GM23338 (cell line): Measurements from ENCODE around the gene FAM209B. TPM values are rescaled to one million over a fixed set of nuclear protein-coding genes. Genes with fewer than 3 reads are reported as not detected.

Source experiments
- ATAC-seq: fragments of 200-7000 bp; cut with Tn5 transposase; 3 replicates; pipeline ENCODE4 v1.9.1; 2020
- DNase-seq: peaks from one replicate; pipeline ENCODE4 v3.0.0-alpha.2; 2015; ENCODE audit warnings: low spot score
- H2AFZ ChIP-seq: fragments of 200-600 bp; sonication (generic); 2 replicates; pipeline ENCODE4 v1.8.0; 2016; ENCODE audit warnings: antibody characterized with exemption, mild to moderate bottlenecking, moderate library complexity
- H3F3A ChIP-seq: fragments of 200-600 bp; sonication (generic); replicated peaks from 2 replicates; pipeline ENCODE4 v1.8.0; 2017; ENCODE audit warnings: antibody characterized with exemption, mixed run types, low read depth
- H3K27ac ChIP-seq: fragments of 200-600 bp; sonication (generic); 2 replicates; pipeline ENCODE4 v1.6.1; 2016; ENCODE audit warnings: low read depth
- H3K27me3 ChIP-seq: fragments of 200-600 bp; sonication (generic); 2 replicates; pipeline ENCODE4 v1.8.0; 2016; ENCODE audit warnings: mild to moderate bottlenecking, mixed run types, moderate library complexity; ENCODE audit not compliant: insufficient read depth
- H3K36me3 ChIP-seq: fragments of 200-600 bp; sonication (generic); 2 replicates; pipeline ENCODE4 v1.8.0; 2016; ENCODE audit warnings: mild to moderate bottlenecking; ENCODE audit not compliant: insufficient read depth
- H3K4me1 ChIP-seq: fragments of 200-600 bp; sonication (generic); 2 replicates; pipeline ENCODE4 v1.8.0; 2016; ENCODE audit warnings: mild to moderate bottlenecking, moderate library complexity; ENCODE audit not compliant: insufficient read depth
- H3K4me2 ChIP-seq: fragments of 200-600 bp; sonication (generic); 2 replicates; pipeline ENCODE4 v1.7.1; 2017; ENCODE audit warnings: mixed run types
- H3K4me3 ChIP-seq: fragments of 200-600 bp; sonication (generic); 2 replicates; pipeline ENCODE4 v1.6.1; 2016; ENCODE audit warnings: mixed run types
- H3K79me2 ChIP-seq: fragments of 200-600 bp; sonication (generic); replicated peaks from 2 replicates; pipeline ENCODE4 v1.8.0; 2017; ENCODE audit warnings: mild to moderate bottlenecking; ENCODE audit not compliant: insufficient read depth
- H3K9me2 ChIP-seq: fragments of 200-600 bp; sonication (generic); 2 replicates; pipeline ENCODE4 v1.8.0; 2017; ENCODE audit not compliant: insufficient read depth
- H4K20me1 ChIP-seq: fragments of 200-600 bp; sonication (generic); replicated peaks from 2 replicates; pipeline ENCODE4 v1.8.0; 2017; ENCODE audit warnings: mild to moderate bottlenecking; ENCODE audit not compliant: insufficient read depth
- H3K27ac Mint-ChIP-seq: 2 replicates; pipeline ENCODE4 v1.8.0; 2020; ENCODE audit warnings: inconsistent platforms, mild to moderate bottlenecking, moderate library complexity, mixed read lengths
- H3K27me3 Mint-ChIP-seq: 3 replicates; pipeline ENCODE4 v1.8.0; 2022; ENCODE audit warnings: low read depth, mild to moderate bottlenecking, moderate library complexity, mixed read lengths, inconsistent platforms; ENCODE audit not compliant: insufficient read depth, poor library complexity
- H3K36me3 Mint-ChIP-seq: 3 replicates; pipeline ENCODE4 v1.8.0; 2021; ENCODE audit warnings: low read depth, mild to moderate bottlenecking, inconsistent platforms, moderate library complexity, mixed read lengths
- H3K4me1 Mint-ChIP-seq: 3 replicates; pipeline ENCODE4 v1.8.0; 2020; ENCODE audit warnings: mild to moderate bottlenecking, inconsistent platforms, mixed read lengths
- H3K4me3 Mint-ChIP-seq: 3 replicates; pipeline ENCODE4 v1.8.0; 2021; ENCODE audit warnings: moderate library complexity, mild to moderate bottlenecking, inconsistent platforms, mixed read lengths
- H3K9me3 Mint-ChIP-seq: 3 replicates; pipeline ENCODE4 v1.8.0; 2020; ENCODE audit warnings: moderate library complexity, mild to moderate bottlenecking, inconsistent platforms, mixed read lengths
- CREB1 ChIP-seq: fragments of 250-450 bp; sonication (Bioruptor Pico); IDR thresholded peaks from 2 replicates; pipeline ENCODE4 v1.5.0; 2020; ENCODE audit warnings: low read depth, mild to moderate bottlenecking, moderate library complexity
- EZH2 ChIP-seq: fragments of 200-600 bp; sonication (generic); IDR thresholded peaks from one replicate; pipeline ENCODE4 v1.8.0; 2017; ENCODE audit warnings: antibody characterized with exemption, mild to moderate bottlenecking, low read depth; ENCODE audit not compliant: unreplicated experiment
- ZNF114 ChIP-seq: fragments of 250-450 bp; sonication (Bioruptor Pico); IDR thresholded peaks from 2 replicates; pipeline ENCODE4 v1.5.0; 2020; ENCODE audit warnings: mild to moderate bottlenecking, moderate library complexity
- polyA plus RNA-seq: library from polyadenylated mRNA; unstranded; fragments of >200 nt; fragmentation: Nextera tagmentation; extraction: Ambion mirVana; gene quantifications from 2 replicates; pipeline ENCODE4 v1.2.1, GENCODE V29; 2016
- total RNA-seq: library from RNA; depleted of rRNA; stranded (reverse); fragments of >200 nt; shearing (Covaris generic); gene quantifications from 2 replicates; pipeline ENCODE4 v1.2.3, GENCODE V29; 2014
- TF ChIP-seq, protein P1 (sequence below): IDR thresholded peaks from one replicate; pipeline ENCODE4 v1.6.1; 2018; ENCODE audit warnings: antibody characterized with exemption; ENCODE audit not compliant: unreplicated experiment
- TF ChIP-seq, protein P2 (sequence below), 2 experiments: fragments of 200-600 bp in 1 of 2; sonication (generic) in 1 of 2; conservative IDR thresholded peaks; 2 replicates each; pipeline versions ENCODE4 v1.5.1 to v1.6.1; 2016 to 2017; ENCODE audit warnings: antibody characterized with exemption in 2 of 2, low read depth in 2 of 2, mild to moderate bottlenecking in 2 of 2, moderate library complexity in 1 of 2
- TF ChIP-seq, protein P3 (sequence below): fragments of 250-450 bp; sonication (Bioruptor Pico); IDR thresholded peaks from 2 replicates; pipeline ENCODE4 v1.5.0; 2020; ENCODE audit warnings: mild to moderate bottlenecking, moderate library complexity

Gene FAM209B
- total and polyA plus RNA-seq, 2 experiments from 2014 or later, result 1.1 TPM; not detected in 1

DNA sequence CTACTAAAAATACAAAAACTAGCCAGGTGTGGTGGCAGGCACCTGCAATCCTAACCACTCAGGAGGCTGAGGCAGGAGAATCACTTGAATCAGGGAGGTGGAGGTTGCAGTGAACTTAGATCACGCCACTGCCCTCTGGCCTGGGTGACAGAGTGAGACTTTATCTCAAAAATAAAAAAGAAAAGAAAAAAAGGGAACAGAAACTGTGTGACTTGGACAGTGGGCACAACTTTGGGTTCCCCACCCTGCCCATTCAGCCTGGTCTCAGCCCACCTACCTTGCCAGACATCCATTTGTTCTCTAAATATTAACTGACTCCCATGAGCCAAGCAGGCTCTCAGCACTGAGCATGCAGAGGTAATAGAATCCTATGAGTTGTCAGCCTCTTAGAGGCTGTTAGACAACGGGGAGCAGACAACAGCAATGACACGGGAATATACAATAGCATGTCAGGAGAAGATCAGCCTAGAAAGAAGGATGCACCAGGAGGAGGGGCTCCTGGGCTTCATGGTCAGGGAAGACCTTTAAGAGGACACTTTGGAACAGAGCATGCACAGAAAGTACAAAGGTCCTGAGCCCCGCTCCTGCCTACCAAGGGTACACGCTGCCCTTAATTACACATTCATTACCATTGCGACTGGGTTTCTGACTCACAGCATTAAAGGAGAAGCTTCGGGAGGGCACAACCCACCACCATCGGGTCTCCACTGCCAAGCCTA, 20.0 kb downstream of the FAM209B start:
- H3F3A ChIP-seq, result no peaks in the 10 kb centered on the region
- Mint-ChIP-seq H3K27me3 (peaks cover 6% of the 10 kb centered on the region), H3K36me3 (no peaks in the 10 kb centered on the region), H3K9me3 (peaks cover 8% of the 10 kb centered on the region), H3K27ac (no peak overlapping the region), H3K4me1 (peaks cover 6% of the 10 kb centered on the region), H3K4me3 (no peak overlapping the region)
- H3K4me3 ChIP-seq, result no peak overlapping the region
- no peak for DNase-seq
- no peak overlapping the region for H3K27ac ChIP-seq
- no peaks in the 10 kb centered on the region for H3K36me3 ChIP-seq
- H3K4me2 ChIP-seq, result no peak overlapping the region
- TF ChIP-seq CREB1 (CRISPR knock-in tag) (no peak), EZH2 (no peak), ZNF114 (CRISPR knock-in tag) (no peak)
- TF ChIP-seq, protein P1, sequence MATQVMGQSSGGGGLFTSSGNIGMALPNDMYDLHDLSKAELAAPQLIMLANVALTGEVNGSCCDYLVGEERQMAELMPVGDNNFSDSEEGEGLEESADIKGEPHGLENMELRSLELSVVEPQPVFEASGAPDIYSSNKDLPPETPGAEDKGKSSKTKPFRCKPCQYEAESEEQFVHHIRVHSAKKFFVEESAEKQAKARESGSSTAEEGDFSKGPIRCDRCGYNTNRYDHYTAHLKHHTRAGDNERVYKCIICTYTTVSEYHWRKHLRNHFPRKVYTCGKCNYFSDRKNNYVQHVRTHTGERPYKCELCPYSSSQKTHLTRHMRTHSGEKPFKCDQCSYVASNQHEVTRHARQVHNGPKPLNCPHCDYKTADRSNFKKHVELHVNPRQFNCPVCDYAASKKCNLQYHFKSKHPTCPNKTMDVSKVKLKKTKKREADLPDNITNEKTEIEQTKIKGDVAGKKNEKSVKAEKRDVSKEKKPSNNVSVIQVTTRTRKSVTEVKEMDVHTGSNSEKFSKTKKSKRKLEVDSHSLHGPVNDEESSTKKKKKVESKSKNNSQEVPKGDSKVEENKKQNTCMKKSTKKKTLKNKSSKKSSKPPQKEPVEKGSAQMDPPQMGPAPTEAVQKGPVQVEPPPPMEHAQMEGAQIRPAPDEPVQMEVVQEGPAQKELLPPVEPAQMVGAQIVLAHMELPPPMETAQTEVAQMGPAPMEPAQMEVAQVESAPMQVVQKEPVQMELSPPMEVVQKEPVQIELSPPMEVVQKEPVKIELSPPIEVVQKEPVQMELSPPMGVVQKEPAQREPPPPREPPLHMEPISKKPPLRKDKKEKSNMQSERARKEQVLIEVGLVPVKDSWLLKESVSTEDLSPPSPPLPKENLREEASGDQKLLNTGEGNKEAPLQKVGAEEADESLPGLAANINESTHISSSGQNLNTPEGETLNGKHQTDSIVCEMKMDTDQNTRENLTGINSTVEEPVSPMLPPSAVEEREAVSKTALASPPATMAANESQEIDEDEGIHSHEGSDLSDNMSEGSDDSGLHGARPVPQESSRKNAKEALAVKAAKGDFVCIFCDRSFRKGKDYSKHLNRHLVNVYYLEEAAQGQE, result no peak
- TF ChIP-seq, protein P2, sequence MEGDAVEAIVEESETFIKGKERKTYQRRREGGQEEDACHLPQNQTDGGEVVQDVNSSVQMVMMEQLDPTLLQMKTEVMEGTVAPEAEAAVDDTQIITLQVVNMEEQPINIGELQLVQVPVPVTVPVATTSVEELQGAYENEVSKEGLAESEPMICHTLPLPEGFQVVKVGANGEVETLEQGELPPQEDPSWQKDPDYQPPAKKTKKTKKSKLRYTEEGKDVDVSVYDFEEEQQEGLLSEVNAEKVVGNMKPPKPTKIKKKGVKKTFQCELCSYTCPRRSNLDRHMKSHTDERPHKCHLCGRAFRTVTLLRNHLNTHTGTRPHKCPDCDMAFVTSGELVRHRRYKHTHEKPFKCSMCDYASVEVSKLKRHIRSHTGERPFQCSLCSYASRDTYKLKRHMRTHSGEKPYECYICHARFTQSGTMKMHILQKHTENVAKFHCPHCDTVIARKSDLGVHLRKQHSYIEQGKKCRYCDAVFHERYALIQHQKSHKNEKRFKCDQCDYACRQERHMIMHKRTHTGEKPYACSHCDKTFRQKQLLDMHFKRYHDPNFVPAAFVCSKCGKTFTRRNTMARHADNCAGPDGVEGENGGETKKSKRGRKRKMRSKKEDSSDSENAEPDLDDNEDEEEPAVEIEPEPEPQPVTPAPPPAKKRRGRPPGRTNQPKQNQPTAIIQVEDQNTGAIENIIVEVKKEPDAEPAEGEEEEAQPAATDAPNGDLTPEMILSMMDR (conservative IDR thresholded peaks at IDR 0.05; ENCODE audit: low read depth in 2 of 2), result no peak
- TF ChIP-seq, protein P3, sequence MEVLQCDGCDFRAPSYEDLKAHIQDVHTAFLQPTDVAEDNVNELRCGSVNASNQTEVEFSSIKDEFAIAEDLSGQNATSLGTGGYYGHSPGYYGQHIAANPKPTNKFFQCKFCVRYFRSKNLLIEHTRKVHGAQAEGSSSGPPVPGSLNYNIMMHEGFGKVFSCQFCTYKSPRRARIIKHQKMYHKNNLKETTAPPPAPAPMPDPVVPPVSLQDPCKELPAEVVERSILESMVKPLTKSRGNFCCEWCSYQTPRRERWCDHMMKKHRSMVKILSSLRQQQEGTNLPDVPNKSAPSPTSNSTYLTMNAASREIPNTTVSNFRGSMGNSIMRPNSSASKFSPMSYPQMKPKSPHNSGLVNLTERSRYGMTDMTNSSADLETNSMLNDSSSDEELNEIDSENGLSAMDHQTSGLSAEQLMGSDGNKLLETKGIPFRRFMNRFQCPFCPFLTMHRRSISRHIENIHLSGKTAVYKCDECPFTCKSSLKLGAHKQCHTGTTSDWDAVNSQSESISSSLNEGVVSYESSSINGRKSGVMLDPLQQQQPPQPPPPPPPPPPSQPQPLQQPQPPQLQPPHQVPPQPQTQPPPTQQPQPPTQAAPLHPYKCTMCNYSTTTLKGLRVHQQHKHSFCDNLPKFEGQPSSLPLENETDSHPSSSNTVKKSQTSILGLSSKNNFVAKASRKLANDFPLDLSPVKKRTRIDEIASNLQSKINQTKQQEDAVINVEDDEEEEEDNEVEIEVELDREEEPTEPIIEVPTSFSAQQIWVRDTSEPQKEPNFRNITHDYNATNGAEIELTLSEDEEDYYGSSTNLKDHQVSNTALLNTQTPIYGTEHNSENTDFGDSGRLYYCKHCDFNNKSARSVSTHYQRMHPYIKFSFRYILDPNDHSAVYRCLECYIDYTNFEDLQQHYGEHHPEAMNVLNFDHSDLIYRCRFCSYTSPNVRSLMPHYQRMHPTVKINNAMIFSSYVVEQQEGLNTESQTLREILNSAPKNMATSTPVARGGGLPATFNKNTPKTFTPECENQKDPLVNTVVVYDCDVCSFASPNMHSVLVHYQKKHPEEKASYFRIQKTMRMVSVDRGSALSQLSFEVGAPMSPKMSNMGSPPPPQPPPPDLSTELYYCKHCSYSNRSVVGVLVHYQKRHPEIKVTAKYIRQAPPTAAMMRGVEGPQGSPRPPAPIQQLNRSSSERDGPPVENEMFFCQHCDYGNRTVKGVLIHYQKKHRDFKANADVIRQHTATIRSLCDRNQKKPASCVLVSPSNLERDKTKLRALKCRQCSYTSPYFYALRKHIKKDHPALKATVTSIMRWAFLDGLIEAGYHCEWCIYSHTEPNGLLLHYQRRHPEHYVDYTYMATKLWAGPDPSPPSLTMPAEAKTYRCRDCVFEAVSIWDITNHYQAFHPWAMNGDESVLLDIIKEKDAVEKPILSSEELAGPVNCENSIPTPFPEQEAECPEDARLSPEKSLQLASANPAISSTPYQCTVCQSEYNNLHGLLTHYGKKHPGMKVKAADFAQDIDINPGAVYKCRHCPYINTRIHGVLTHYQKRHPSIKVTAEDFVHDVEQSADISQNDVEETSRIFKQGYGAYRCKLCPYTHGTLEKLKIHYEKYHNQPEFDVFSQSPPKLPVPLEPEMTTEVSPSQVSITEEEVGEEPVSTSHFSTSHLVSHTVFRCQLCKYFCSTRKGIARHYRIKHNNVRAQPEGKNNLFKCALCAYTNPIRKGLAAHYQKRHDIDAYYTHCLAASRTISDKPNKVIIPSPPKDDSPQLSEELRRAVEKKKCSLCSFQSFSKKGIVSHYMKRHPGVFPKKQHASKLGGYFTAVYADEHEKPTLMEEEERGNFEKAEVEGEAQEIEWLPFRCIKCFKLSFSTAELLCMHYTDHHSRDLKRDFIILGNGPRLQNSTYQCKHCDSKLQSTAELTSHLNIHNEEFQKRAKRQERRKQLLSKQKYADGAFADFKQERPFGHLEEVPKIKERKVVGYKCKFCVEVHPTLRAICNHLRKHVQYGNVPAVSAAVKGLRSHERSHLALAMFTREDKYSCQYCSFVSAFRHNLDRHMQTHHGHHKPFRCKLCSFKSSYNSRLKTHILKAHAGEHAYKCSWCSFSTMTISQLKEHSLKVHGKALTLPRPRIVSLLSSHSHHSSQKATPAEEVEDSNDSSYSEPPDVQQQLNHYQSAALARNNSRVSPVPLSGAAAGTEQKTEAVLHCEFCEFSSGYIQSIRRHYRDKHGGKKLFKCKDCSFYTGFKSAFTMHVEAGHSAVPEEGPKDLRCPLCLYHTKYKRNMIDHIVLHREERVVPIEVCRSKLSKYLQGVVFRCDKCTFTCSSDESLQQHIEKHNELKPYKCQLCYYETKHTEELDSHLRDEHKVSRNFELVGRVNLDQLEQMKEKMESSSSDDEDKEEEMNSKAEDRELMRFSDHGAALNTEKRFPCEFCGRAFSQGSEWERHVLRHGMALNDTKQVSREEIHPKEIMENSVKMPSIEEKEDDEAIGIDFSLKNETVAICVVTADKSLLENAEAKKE (CRISPR knock-in tag), result no peak
- H3K9me2 ChIP-seq, result no peaks in the 10 kb centered on the region
- H3K79me2 ChIP-seq, result no peaks in the 10 kb centered on the region
- H3K4me1 ChIP-seq, result no peaks in the 10 kb centered on the region
- no peak for ATAC-seq
- H2AFZ ChIP-seq, result no peak overlapping the region
- no peaks in the 10 kb centered on the region for H4K20me1 ChIP-seq
- H3K27me3 ChIP-seq, result no peaks in the 10 kb centered on the region
